ENCODE results near the gene SLC26A2. TPM values are rescaled to one million over a fixed set of nuclear protein-coding genes. Genes with fewer than 3 reads are reported as not detected.

SLC26A2 gene
- polyA plus RNA-seq, 1 experiment: 3.3 TPM

GRCh38 chr5:150034662-150035061 is 74.1 kb downstream of the SLC26A2 start:
- H3K36me3 ChIP-seq (ENCODE audit: control insufficient read depth, insufficient read depth, low read length): peaks cover 17% of the 10 kb centered on the region
- H3K4me3 ChIP-seq (ENCODE audit: low read depth, low read length): no peak overlapping the region
- no peaks in the 10 kb centered on the region for H3K27me3 ChIP-seq (ENCODE audit: control insufficient read depth, insufficient read depth, low read length)
- no peak for TF ChIP-seq CTCF (IDR thresholded peaks at IDR 0.05; ENCODE audit: insufficient read depth, low read depth, low read length)
- ChIA-PET CTCF (interaction anchor here (0.6 to 1.4 kb wide), 4 partner anchors 11 to 468 kb away, joined by 3 to 5 read pairs (median 4); no protein-coding TSS in a partner anchor), POLR2A (interaction anchor here (0.5 to 1.1 kb wide), 2 partner anchors 12 to 386 kb away, joined by 4 to 9 read pairs; no protein-coding TSS in a partner anchor)
- peak; percentile 65 for DNase-seq (ENCODE audit: low read depth)

- DNase-seq (ENCODE audit: low read depth): no peak
- Histone ChIP-seq H3K36me3 (ENCODE audit: control insufficient read depth, insufficient read depth, low read length) (peaks cover 17% of the 10 kb centered on the region), H3K27me3 (ENCODE audit: control insufficient read depth, insufficient read depth, low read length) (no peaks in the 10 kb centered on the region), H3K4me3 (ENCODE audit: low read depth, low read length) (no peak overlapping the region)
- ChIA-PET CTCF (interaction anchor here (0.6 to 1.4 kb wide), 5 partner anchors 12 to 469 kb away, joined by 3 to 5 read pairs (median 3); no protein-coding TSS in a partner anchor), POLR2A (interaction anchor here (1.1 kb wide), 1 partner anchor 13 kb away, joined by 4 read pairs; no protein-coding TSS in a partner anchor)
- TF ChIP-seq CTCF (IDR thresholded peaks at IDR 0.05; ENCODE audit: insufficient read depth, low read depth, low read length): no peak
These were observed 74.8 kb downstream of the SLC26A2 start for GRCh38 chr5:150035139-150035895.

- POLR2A ChIA-PET: interaction anchor here (0.9 kb wide), 1 partner anchor 14 kb away, joined by 3 read pairs; no protein-coding TSS in a partner anchor
- H3K36me3 ChIP-seq (ENCODE audit: control insufficient read depth, insufficient read depth, low read length): peaks cover 22% of the 10 kb centered on the region
These were observed 76.0 kb downstream of the SLC26A2 start for GRCh38 chr5:150036513-150036912.

More at GRCh38 chr5:150036513-150036912, 76.0 kb downstream of the SLC26A2 start:
- H3K4me3 ChIP-seq (ENCODE audit: low read depth, low read length): no peak overlapping the region
- no peaks in the 10 kb centered on the region for H3K27me3 ChIP-seq (ENCODE audit: control insufficient read depth, insufficient read depth, low read length)
- CTCF ChIA-PET: interaction anchor here (0.7 to 1.3 kb wide), 5 partner anchors 9 to 31 kb away, joined by 3 to 4 read pairs (median 3); no protein-coding TSS in a partner anchor
- peak; percentile 93 for DNase-seq (ENCODE audit: low read depth)
- TF ChIP-seq CTCF (IDR thresholded peaks at IDR 0.05; ENCODE audit: insufficient read depth, low read depth, low read length): no peak

Small RNA genes within 50 kb of the gene (small RNA-seq; reads per million reads assigned to genes)
- gene RF00019 (ENCODE audit: insufficient read length, low read depth, low replicate concordance): not detected

Other genes with a start within 250 kb of the SLC26A2 start
- gene PPARGC1B, start 230.4 kb upstream of the SLC26A2 start, polyA plus RNA-seq (2011; rRNA removed): 0.01 and 0.02 TPM in 2 replicates
- gene PDE6A, start 16.0 kb upstream of the SLC26A2 start, polyA plus RNA-seq (2011; rRNA removed): not detected in 2 replicates
- 4.6 and 6.7 TPM in 2 replicates for gene TIGD6, start 39.9 kb downstream of the SLC26A2 start, polyA plus RNA-seq (2011; rRNA removed)
- gene HMGXB3, start 40.0 kb downstream of the SLC26A2 start, polyA plus RNA-seq (2011; rRNA removed): 33.4 and 39.0 TPM in 2 replicates
- gene CSF1R, start 125.8 kb downstream of the SLC26A2 start, polyA plus RNA-seq (2011; rRNA removed): 0.11 and 0.29 TPM in 2 replicates
- 163 and 276 TPM in 2 replicates for gene PDGFRB, start 195.1 kb downstream of the SLC26A2 start, polyA plus RNA-seq (2011; rRNA removed)
- gene CDX1, start 206.0 kb downstream of the SLC26A2 start, polyA plus RNA-seq (2011; rRNA removed): 0.39 and 0.97 TPM in 2 replicates
- gene SLC6A7, start 229.3 kb downstream of the SLC26A2 start, polyA plus RNA-seq (2011; rRNA removed): not detected in 2 replicates